ENCODE results near the gene HIF3A.

DNA sequence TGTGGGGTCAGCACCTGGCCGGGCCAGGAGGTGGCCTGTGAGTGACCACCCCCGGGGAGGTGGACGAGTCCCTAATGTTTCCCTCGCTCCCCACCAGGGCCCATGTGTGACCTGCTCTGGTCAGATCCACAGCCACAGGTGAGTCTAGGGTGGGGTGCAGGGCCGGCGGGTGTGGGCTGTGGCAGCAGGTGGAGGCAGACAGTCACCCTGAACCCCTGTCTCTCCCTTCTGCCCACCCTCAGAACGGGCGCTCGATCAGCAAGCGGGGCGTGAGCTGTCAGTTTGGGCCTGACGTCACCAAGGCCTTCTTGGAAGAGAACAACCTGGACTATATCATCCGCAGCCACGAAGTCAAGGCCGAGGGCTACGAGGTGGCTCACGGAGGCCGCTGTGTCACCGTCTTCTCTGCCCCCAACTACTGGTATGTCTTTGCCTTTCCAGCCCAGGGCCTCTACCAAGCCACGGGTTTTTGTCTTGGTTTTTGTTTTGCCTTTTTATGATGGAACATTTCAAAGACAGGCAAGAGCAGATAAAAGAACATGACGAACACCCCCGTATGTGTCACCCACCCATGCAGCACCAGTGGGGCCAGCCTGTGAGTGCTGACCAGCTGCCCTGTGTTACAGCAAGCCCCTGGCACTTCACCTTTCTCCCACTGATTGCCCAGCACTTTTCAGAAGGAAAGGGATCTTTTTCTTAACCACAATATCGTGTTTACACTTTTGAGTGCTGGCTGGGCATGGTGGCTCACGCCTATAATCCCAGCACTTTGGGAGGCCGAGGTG is 91.7 kb downstream of the HIF3A start:
- no peak for TF ChIP-seq EZH2 (IDR thresholded peaks at IDR 0.05; ENCODE audit: borderline replicate concordance, low read depth, low read length, severe bottlenecking)
- TF ChIP-seq, protein P1, sequence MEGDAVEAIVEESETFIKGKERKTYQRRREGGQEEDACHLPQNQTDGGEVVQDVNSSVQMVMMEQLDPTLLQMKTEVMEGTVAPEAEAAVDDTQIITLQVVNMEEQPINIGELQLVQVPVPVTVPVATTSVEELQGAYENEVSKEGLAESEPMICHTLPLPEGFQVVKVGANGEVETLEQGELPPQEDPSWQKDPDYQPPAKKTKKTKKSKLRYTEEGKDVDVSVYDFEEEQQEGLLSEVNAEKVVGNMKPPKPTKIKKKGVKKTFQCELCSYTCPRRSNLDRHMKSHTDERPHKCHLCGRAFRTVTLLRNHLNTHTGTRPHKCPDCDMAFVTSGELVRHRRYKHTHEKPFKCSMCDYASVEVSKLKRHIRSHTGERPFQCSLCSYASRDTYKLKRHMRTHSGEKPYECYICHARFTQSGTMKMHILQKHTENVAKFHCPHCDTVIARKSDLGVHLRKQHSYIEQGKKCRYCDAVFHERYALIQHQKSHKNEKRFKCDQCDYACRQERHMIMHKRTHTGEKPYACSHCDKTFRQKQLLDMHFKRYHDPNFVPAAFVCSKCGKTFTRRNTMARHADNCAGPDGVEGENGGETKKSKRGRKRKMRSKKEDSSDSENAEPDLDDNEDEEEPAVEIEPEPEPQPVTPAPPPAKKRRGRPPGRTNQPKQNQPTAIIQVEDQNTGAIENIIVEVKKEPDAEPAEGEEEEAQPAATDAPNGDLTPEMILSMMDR (IDR thresholded peaks at IDR 0.05; ENCODE audit: borderline replicate concordance, extremely low read depth, low read length, poor library complexity, severe bottlenecking) = no peak

Measured in DND-41 (cell line).